ENCODE results near the gene INTS6.

INTS6 gene

DNA sequence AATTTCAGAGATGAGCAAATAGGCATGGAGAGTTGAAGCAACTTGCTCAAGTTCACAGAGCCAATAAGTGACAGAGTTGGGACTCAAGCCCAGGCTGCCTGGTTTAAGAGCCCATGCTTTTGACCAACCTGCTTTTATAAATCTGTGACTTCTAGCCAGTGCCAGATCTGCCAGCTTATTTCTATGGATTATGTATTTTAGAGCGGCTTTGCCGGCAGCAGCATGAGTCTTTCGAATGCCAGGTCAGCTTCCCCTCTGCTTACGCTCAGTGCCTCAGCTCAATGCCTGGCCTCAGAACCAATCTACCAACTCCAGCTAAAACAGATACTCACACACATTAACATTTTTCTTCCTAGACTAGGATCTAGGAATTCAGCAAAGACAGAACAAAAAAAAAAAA is 111.0 kb downstream of the INTS6 start:
- DNase-seq = no peak

DNA sequence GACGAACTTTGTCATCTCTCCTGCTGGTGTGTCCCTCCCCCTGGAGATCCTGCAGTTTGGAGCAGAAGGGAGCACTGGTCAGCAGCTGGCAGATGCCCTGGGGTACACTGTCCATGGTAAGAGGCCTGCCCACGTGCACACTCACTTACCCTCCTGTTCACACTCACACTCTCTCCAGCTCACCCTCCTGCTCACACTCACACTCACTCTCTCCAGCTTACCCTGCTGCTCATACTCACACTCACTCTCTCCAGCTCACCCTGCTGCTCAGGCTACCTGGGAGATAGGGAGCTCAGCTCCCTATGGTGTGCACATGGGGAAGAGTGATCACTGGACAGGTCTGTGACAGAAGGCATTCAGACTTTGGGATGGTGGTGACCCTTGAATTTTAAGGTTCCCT is 111.6 kb downstream of the INTS6 start:
- DNase-seq = no peak

DNA sequence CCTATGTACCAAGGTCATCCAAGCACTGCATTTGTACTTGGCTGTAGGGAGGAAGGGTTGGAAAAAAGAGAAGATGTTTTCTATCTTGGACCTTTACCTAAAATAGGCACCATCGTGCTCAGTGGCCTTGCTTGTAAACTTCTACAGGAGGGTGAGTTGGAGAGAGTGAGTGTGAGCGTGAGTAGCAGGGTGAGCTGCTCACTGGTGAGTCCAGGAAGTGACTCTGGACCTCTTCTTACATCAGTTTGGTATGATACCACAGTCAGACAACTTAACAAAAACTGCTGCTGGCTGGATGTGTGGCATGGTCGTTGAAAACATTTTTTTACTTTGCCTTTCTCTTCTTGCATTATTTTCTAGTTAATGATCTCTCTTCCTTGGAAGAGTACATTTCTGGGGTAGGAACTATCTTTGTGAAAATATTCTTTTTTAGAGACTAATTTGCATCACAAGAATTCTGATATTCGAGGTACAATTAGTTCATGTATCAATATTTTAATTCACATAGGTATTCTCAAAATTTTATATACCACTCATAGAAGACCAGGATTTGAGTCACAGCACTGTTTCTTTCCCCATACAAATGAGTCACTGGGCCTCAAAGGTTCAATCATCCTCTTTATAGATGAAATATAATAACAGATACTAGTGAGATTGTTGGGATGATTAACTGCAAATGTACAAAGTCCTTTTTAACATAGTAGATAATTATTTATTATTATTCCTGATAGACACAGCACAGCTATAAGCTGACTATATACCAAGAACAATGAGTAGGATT is 112.7 kb downstream of the INTS6 start:
- DNase-seq = no peak

DNA sequence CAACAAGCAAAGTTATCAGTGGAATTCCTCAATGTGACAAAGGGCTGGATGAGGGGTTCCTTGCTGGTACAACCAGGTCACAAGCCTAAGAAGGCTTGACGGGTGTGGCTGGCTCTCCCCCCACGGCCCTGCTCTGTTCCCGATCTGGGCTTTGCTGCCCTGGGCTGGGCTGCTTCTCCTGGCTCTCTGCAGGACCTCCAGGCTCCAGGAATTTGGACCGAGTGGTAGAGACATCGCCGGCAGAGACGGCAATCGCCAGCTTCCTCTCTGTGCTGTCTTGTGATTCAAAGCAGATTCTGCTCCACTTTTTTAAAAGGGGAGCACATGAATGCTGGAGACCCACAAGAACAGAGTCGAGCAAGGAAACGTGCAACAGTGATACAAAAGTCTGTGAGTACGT is 113.5 kb downstream of the INTS6 start, which contains the start of gene SERPINE3:
TSS of gene SERPINE3 (plus strand) at position 338 of the 400 bp plus-strand sequence. CDS start 1,401 bp downstream, outside the sequence.
- no peak for DNase-seq

DNA sequence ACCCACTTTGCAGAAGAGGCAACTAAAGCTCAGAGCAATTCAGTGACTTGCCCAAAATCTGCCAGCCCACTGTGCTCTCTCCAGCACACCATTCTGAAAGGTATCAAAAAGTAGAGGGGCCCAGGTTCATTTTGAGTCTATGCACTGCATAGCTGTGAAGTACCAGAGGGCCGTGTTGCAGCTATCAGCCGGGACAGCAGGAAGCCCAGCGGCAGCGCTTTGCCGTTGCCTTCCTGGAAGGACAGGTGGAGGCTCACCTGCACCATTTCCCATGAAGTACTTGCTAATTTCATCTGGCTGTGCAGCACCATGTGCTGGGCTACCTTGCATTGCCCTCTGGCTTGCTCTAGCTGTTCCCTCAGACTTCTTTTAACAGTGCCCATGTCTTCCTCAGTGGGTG is 116.1 kb downstream of the INTS6 start:
- no peak for DNase-seq

DNA sequence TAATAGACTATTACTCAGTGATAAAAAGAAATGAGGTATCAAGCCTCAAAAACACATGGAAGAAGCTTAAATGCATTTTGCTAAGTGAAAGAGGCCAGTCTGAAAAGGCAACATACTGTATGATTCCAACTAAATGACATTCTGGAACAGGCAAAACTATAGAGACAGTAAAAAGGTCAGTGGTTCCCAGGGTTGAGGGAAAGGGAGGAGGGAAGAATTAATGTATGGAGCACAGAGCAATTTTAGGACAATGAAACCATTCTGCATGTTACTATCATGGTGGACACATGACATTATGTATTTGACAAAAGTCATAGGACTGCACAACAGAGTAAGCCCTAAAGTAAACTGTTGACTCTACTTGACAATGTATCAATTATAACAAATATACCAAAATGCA is 119.0 kb downstream of the INTS6 start:
- no peak for DNase-seq

DNA sequence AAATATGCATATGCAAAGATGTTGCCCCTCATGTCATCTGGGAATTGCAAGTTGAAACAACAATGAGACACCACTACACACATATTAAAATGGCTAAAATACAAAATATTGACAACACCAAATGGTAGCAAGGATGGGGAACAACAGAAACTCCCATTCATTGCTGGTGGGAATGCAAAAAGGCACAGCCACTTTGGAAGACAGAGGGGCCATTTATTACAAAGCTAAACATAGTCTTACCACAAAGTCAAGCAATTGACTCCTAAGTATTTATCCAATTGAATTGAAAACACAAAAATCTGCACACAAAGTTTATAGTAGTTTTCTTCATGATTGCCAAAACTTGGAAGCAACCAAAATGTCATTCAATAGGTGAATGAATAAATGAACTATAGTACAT is 119.4 kb downstream of the INTS6 start:
- DNase-seq = no peak

DNA sequence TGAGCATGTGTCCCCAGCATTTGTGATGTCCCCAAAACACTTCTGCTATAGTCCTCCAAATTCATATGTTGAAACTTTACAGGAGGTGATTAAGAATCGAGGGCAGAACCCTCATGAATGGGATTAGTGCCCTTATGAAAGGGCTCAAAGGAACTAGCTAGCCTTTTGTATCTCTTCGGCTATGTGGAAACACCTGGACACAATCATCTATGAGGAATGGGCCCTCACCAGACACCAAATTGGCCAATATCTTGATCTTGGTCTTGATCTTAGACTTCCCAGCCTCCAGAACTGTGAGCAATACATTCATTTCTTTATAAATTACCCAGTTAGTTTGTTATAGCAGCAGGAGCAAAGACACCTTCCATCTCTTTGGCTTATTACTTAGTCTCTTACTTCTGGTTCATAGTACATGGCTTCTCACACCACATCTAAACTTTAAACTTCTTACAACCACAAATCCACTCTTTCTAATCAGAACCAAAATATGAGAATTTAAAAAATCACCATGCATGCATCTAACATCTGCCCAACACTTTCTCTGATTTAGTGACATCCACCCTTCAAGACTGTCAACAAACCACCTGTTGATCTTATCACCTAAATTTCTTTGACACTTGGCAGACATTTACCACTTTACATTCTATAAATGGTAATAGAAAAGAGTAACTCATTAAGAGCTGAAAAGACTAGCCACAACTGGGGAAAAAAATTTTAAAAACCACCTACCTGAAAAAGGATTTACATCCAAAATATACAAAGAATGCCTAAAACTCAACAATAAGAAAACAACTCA is 120.1 kb downstream of the INTS6 start:
- DNase-seq = no peak

DNA sequence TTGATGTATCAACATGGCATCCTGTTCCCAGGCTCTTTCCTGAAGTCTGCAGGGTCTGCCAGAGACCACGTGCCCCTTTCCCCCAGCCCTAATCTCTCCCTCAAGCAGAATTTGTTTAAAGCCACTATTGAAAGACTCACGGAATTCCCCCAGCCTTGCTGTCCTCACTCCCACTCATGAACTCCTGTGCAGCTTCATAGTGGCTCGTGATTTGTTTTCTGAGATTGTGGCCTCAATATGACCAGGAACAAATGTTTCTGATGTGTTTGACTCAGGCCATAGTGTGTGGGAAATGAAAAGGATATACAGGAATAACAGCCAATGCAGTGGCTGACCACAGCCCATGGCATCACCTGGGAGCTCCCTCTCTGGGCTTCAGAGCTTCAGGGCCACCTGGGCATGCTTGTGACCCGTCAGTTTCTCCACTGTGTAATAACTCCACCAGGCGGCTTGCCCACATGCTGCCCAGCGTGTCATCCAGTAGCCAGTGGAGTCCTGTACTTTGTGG is 121.4 kb downstream of the INTS6 start:
- DNase-seq = no peak

DNA sequence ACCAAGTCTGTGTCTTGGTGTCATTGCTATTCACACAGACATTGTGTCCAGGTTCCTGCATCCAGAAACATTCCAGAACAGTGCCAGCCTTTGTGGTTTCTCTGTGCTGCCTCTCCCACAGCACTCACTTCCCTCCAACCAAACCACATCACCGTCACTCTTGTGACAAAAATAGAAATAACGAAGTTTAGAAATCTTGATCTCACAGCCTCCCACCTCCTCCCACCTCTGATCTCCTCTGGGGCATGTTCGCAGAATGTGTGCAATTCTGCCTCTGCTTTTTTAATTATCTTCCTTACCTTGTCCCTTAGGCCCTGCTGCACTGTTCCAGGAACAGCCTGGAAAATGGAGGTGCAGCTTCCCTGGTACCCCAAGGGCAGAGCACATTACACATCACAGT is 122.0 kb downstream of the INTS6 start:
- peak; percentile 81 for DNase-seq

DNA sequence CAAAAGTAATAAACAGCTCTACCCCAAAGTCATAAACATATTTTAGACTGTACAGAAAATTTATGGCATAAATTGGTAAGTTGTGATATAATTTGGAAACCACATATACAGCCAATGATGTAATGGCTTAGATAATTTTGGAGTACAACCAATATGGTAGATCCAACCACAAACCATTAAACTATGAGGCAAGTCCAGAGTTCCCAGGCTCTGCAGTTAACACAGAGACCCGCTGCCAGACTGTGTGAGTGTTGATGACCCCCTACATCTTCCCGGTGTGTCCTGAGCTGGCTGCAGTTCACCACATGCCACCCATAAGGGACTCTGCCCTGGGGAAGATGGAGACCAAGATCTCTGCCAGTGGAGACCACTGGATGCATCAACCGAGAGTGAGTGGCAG is 123.2 kb downstream of the INTS6 start:
- DNase-seq = no peak

DNA sequence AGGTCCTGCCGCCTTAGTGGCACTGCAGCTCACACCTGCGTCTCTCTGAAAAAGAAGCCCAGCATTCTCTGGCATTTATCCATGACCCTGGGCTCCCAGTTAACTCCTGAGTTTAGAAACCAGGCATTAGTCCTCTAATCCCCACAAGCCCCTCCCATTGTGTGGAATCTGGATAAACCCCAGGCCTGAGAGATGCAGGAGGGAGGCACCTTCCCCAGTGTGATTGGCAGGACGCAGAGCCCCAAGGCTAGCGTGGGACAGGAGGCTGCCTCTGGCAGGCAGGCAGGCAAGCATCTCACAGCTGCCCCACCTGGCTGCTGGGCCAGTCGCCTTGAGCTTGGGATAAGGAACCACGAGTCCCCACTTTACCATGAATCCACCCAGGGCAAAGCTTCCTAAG is 124.3 kb downstream of the INTS6 start:
- no peak for DNase-seq

DNA sequence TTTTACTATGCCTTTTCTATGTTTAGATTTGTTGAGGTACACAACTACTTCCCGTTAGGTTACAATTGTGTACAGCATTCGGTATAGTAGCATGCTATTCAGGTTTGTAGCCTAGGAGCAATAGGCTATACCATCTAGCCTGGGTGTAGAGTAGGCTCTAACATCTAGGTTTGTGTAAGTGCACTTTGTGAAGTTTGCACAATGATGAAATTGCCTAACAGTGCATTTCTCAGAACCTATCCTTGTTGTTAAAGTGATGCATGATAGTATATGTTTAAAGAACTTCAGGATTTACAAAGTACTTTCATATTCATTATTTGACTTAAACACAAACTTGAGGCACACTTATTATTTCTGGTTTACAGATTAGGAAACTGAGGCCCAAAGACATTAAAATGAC is 124.9 kb downstream of the INTS6 start:
- no peak for DNase-seq

DNA sequence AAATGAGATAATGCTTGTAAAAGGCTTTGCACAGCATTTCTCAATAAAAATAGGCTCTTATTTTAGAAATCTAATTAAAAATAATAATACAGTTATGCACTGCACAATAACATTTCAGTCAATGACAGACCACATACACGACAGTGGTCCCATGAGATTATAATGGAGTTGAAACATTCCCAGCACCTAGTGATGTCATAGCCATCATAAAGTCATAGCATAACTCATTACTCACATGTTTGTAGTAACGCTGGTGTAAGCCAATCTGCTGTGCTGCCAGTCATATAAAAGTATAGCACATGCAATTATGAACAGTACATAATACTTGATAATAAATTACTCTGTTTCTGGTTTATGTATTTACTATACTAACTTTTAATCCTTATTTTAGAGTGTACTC is 126.1 kb downstream of the INTS6 start:
- DNase-seq = no peak

DNA sequence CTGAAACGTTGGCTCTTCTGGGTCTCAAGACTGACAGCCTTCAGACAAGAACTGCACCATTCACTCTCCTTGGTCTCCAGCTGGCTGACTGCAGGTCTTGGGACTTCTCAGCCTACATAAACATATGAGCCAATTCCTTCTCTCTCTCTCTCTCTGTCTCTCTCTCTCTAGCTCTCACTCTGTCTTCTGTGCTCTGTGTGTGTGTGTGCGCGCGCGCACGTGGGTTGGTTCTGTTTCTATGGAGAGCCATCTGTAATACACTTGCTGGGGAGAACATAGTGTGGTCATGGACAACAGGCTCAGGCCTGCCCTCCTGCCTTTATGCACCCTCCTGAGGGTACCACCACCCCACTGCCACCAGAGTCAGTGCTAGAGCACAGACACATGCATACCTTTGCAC is 127.0 kb downstream of the INTS6 start:
- no peak for DNase-seq

DNA sequence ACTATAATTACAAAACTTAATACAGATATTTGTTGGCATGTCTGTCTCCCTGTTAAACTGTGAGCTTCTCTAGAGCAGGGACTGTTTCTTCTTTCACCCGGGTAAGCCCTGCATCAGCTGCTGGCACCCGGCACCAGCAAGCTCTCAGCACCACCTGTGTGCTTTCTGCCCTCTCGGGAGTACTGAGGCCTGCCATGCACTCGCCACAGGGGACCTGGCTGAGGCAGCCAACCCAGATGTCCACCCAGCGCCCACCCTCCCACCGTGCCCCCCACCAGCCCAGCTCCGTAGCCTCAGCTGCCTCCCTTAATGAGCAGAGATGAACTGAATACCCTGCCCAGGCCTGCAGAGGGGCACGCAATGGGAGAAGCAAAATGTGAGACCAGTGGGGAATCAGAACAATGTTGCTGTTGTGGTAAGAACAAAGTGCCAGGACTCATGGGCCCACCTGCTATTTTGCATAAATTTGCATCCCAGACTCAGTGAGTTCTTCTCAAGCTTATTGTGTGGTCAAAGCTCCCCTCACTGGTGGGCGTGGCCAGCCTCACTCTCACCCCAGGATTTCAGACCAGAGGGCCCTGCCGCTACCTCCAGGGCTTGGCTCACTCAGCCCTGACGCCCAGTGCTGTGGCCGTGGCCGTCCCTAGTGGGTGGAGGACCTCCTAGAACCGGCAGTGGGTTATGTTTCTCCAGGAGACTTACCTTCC is 128.0 kb downstream of the INTS6 start:
- DNase-seq = no peak

DNA sequence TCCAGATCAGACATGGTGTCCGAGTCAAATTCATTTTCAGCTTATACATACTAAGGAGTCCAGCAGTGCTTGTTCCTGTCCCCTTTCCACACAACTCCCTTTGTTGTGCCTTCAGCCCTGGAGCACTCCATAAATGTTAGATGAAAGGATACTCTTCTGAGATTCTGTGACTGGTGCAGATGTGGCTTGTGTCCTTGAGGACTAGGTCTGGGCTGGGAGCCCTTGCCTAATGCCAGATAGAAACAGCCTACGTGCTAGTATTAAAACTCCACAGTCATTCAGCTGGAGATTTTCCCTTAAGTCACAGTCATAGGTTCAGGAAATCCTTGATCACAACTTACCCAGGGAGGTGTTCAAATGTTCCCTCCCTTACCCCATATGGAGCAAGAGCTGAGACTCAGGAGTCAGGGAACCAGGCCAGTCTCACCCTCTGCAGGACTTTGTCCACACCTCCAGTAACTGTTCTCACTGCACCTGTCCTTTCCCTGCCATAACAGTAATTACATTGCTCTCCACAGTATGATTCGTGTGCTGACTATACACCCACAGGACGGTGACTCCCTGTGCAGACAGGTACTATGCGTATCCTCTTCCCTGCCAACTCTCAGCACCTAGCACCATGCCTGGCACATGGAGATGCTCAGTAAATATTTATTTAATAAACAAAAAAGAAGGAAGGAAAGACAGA is 128.9 kb downstream of the INTS6 start:
- no peak for DNase-seq

DNA sequence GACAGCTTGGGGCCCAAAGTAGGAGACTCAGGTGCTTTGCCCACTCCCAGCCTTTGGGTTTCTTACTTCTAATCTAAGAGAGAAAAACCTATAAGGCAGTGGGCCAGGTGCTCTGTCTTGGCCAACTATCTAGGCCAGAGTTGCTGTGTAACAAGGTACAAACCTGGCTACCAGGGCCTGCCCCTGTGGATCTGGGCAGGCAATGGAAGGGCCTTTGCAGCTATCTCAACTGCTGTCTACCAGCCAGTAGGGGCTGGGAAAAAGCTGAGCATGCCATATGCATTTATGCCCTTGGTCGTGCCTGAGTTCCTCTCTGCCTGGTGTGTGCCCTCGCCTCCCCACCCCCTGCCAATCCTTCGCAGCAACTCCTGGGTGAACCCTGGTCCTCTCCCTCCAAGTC is 130.0 kb downstream of the INTS6 start:
- DNase-seq = no peak

DNA sequence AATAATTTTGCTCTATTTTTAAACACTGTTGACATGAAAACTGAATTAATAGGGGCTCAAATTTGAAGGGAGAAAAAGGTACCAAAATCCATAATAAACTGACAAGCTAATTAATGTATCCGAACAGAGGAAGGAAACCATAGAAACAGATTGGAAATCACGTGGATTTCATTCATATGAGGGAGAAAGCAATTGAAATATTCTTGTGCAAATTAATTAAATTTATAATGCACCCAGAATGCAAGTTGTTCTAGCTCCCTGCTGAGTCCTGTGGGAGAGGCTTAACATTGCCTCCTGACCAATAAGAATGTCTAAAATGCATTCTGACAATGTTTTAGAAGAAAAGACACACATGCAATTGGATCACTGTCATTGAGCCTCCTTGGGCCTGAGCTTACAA is 131.0 kb downstream of the INTS6 start:
- no peak for DNase-seq

DNA sequence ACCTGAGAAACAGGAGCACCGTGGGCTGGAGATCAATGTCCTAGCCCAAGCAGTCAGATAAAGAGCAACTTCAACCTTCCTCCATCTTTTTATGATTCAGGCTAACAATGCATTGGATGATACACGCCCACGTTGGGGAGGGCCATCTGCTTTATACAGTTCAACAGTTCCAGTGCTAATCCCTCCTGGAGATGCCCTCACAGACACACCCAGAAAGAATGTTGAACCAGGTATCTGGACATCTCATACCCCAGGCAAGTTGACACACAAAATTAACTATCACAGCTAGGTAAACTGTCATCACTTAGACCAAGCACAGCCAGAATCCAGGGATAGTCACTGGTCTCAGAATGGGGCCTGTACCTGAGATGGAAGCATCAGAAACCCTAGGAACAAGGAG is 134.0 kb downstream of the INTS6 start:
- no peak for DNase-seq

DNA sequence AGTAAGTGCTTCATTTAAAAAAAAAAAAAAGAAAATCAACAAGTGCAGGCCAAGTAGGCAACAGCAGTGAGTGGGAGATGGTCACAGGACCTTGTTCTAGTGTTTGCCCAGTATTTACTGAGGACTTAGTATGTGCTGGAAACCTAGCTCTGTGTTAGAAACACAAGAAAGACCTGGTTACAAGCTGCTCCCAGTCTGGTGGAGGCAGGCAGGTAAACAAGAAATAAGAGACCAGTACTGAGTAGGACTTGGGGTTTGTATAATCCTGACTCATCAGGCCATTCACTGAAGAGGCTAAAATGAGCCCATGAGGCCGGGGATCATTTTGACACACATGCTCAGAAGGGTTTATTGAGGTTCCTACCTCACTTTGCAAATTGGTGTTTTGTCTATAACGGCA is 134.8 kb downstream of the INTS6 start:
- DNase-seq = no peak

DNA sequence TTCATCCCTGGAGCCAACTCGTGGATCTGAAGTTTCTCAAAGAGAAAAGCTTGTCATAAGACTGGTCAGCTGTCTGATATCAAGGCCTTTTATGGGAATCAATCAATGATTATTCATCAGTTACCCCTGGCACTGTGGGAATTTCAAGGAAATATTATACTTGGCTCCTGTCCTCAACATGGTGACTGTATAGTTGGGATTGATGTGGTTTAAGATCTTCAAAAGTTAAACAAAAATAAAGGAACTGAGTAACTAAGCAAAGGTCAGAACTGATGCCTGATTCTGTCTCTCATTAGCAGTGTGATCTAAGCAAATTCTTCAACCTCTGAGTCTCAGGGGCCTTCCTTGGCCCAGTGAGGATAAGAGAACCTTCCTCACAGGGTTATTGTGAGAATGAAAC is 135.6 kb downstream of the INTS6 start:
- no peak for DNase-seq

DNA sequence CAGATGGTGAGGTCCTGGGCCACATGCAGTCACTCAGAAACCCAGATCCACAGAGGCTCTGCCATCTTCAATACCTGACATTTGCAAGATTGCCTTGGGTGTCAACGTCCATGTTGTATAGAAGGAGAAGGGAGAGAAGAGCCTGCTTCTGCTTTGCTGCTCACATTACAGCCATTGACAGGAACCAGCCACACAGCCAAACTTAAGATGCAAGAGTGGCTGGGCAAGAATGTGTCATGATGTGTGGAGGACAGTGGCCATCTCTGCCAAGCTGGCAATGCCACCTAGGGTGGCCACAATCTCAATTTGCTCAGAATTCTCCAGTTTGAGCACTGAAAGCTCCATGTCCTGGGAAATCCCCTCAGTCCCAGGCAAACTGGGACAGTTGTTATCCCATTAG is 139.2 kb downstream of the INTS6 start:
- no peak for DNase-seq
